Subcutaneous adipose tissue (tissue), 4 donors: ENCODE measurements around the gene SEMA4D. TPM values are rescaled to one million over a fixed set of nuclear protein-coding genes. Genes with fewer than 3 reads are reported as not detected.

Experiments used
- CTCF ChIP-seq: fragments of 450-650 bp; IDR thresholded peaks from one replicate; pipeline ENCODE4 v1.5.1; 2016; ENCODE audit warnings: low read depth, mild to moderate bottlenecking, control low read depth, antibody characterized with exemption, moderate library complexity
- total RNA-seq, 4 donors: library from RNA; depleted of rRNA; stranded (reverse); fragments of >200 nt; gene quantifications; one replicate each; pipeline ENCODE4 v1.1.0, GENCODE V29; 2016

SEMA4D gene
- total RNA-seq, 4 donors from 2014 or later, result 6.0 to 18.3 (median 10.9) TPM

GRCh38 chr9:89446961-89447310 is 51.0 kb downstream of the SEMA4D start:
- no peak for TF ChIP-seq CTCF

- no peak for TF ChIP-seq CTCF
Observed at GRCh38 chr9:89446261-89446960, 51.5 kb downstream of the SEMA4D start.

GRCh38 chr9:89445801-89446251 is 52.1 kb downstream of the SEMA4D start:
- TF ChIP-seq CTCF, result no peak

GRCh38 chr9:89444925-89445765 is 52.8 kb downstream of the SEMA4D start:
- no peak for TF ChIP-seq CTCF

- no peak for TF ChIP-seq CTCF
Observed at GRCh38 chr9:89444274-89444673, 53.6 kb downstream of the SEMA4D start.

- TF ChIP-seq CTCF, result no peak
Observed at GRCh38 chr9:89442981-89443814, 54.7 kb downstream of the SEMA4D start.

GRCh38 chr9:89442501-89442978 is 55.4 kb downstream of the SEMA4D start:
- no peak for TF ChIP-seq CTCF
